Measurements from ENCODE around the gene SOX18.

Gene SOX18

GRCh38 chr20:64021124-64021975 lies 28.1 kb downstream of the SOX18 start:
- DNase-seq: no peak

- DNase-seq: no peak
Observed at GRCh38 chr20:64015635-64016034, 33.8 kb downstream of the SOX18 start.

DNA sequence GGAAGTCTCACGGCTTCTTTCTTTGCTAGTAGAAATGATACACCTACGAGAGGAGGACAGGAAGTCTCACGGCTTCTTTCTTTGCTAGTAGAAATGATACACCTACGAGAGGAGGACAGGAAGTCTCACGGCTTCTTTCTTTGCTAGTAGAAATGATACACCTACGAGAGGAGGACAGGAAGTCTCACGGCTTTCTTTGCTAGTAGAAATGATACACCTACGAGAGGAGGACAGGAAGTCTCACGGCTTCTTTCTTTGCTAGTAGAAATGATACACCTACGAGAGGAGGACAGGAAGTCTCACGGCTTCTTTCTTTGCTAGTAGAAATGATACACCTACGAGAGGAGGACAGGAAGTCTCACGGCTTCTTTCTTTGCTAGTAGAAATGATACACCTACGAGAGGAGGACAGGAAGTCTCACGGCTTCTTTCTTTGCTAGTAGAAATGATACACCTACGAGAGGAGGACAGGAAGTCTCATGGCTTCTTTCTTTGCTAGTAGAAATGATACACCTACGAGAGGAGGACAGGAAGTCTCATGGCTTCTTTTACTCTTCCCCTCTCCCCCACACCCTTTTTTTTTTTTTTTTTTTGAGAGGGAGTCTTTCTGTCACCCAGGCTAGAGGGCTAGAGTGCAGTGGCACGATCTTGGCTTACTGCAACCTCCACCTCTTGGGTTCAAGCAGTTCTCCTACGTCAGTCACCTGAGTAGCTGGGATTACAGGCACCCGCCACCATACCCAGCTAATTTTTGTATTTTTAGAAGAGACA lies 36.9 kb downstream of the SOX18 start:
- peak in 2 of 5 experiments; percentile 34 to 43 for DNase-seq

DNA sequence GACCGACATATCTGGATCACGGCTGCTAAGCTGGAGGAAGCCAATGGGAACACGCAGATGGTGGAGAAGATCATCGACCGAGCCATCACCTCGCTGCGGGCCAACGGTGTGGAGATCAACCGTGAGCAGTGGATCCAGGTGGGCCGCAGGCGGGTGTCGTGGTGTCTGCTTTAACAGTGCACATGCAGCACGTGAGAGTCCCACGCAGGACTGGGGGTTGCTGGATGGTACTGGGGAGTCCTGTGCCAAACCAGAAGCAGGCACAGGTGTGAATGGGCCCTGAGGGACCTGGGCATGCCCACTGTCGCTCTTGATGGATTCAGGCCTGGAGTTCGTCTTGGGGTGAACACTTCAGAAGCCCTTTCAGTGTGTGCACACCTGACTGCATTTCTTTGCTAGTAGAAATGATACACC lies 38.1 kb downstream of the SOX18 start:
- no peak for DNase-seq

DNA sequence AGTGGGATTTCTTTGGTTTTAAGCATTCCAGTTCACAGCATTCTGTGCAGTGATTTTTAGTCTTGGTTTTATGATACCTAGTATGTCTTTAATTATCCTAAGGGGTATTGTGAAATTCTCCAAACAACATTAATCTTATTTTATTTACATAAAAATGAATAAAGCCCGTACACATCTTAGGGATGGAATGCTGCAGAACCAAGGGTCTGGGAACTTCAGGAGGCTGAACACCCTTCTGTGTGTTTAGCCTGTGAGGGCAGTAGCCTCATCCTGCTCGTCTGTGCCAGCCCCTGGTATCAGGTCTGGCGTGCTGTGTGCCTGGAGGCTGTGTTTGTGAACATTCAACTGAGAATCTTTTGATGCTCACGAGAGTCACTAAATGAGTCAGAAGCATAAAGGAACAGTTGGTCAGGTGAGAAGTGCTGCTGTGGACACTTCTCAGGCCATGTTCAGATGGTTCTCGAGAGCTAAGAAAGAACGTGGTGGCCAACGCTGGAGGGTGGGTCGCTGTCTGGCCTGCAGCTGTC lies 38.7 kb downstream of the SOX18 start:
- DNase-seq: peak in 1 of 5 experiments; percentile 69

DNA sequence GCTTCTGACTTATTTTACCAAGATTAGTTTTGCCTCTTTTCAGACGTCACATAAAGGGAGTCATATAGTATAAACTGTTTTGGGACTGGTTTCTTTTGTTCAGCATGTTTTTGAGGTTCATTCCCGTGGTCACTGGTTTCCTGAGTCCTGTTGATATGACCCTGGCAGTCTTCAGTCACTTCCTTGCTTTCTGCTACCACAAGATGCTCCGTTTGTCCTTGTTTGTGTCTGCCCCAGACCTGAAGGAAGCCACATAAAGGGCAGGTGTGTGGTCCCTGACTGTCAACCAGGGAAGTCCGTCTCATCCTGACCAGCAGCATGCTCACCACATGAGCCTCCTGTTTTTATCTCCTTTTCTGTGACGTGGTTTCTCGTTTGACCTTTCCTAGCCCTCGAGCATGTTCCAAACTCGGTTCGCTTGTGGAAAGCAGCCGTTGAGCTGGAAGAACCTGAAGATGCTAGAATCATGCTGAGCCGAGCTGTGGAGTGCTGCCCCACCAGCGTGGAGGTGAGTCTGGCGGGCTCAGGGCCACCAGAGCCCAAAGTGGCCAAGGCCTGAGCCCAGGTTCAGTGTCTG lies 39.5 kb downstream of the SOX18 start:
- DNase-seq: peak in 1 of 5 experiments; percentile 62

- DNase-seq: no peak
Observed at GRCh38 chr20:64006902-64007301, 42.5 kb downstream of the SOX18 start.

- DNase-seq: no peak
Observed at GRCh38 chr20:64006490-64006889, 42.9 kb downstream of the SOX18 start.

DNA sequence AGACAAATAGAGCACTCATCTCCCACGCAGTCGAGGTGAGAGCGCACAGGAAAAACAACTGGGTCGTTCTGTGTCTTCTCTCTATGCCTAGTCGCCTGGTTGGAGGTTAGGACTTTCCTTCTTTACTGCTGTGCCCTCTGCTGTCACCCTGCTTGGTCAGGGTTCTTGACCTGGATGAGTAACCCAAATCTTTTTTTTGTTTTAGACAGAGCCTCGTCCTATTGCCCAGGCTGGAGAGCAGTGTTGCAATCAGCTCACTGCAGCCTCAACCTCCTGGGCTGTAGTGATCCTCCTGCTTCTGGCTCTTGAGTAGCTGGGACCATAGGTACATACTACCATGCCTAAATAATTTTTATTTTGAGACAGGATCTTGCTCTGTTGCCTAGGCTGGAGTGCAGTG lies 44.0 kb downstream of the SOX18 start:
- no peak for DNase-seq

DNA sequence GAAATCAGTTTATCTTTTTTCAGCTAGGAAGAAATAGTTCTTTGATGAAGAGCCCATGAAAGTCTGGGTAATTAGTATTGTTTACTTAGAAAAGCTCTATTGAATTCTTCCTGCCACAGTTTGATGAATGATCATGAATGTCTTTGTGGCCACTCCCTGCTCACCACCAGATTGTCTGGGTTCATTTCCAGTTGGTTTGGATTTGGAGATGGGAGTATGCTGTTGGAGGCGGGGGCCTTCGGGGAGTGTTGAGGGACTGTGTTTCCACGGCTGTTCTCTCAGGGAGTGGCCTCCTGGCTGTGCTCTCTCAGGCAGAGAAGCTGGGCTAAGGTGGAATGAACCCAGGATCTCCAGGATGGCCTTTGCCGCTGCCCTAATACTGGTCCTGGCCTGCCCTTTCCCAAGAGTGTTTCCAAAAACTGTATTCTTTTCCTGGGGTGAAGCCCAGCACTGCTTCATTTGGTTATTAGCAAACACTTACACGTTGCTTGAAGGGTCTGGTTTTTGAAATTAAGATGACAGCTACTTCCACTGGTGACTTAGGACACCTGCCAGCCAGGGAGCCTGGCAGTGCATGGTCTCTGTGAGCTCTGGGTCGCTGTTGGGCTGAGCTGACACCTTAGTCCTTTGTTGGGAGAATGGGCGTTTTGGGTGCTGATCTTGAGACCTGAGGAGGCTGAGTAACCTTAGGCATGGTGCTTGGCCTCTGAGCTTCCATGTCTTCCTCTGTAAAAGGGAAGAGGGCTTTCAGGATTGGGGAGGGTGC lies 45.3 kb downstream of the SOX18 start:
- DNase-seq: no peak

GRCh38 chr20:64001607-64002011 lies 47.8 kb downstream of the SOX18 start:
- DNase-seq: no peak

GRCh38 chr20:64000906-64001305 lies 48.5 kb downstream of the SOX18 start:
- DNase-seq: no peak

All from T-helper 2 cell (primary cell).